ENCODE results near the gene GPR61.

The GPR61 gene

DNA sequence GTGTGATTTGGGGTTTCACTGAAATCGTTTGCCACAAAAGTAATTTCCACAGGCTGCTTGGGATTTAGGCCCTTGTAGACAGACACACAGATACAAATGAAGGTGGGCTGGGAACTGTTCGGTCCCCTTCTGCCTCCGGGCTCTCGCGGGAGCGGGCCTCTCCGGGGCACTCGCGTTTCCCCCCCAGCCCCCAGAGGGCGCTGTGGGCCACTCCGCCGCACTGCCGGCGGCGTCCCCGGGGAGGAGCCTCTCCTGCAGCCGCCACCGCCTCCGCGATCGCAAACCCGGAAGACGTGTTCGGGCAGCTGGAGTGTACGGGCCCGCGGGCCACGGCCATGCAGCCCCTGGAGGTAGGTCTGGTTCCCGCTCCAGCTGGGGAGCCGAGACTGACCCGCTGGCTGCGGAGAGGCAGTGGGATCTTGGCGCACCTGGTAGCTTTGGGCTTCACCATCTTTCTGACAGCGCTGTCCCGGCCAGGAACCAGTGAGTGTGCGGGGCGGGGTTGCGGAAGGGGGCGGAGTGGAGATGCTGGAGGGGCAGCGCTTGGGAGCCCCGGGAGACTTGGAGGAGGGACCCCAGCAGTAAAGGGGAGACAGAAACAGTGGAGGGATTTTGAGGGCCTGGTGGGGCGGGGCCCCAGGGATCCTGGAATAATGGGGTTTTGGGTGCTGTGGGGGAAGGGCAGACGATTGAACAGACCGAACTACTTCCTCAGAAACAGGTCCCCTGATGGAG lies 45.7 kb upstream of the GPR61 start, which contains the start of gene CYB561D1:
TSS of gene CYB561D1 (plus strand) at position 290 of the 735 bp plus-strand sequence. CDS start at position 336, 46 bp downstream.
- H4K20me1 ChIP-seq (ENCODE audit: insufficient read depth, low read length): no peaks in the 10 kb centered on the region
- H3K4me1 ChIP-seq (ENCODE audit: insufficient read depth, low read length, severe bottlenecking): peaks cover 17% of the 10 kb centered on the region
- no peaks in the 10 kb centered on the region for H3F3A ChIP-seq (ENCODE audit: insufficient read depth, low read length)
- peaks cover 10% of the 10 kb centered on the region; the same call in 1 of the 2 replicates for H3K36me3 ChIP-seq (ENCODE audit: insufficient read depth, low read length)
- H3K79me2 ChIP-seq (ENCODE audit: insufficient read depth, low read length): no peaks in the 10 kb centered on the region
- peak; percentile 89 for TF ChIP-seq CTCF (IDR thresholded peaks at IDR 0.05; ENCODE audit: low read length)
- no peak for TF ChIP-seq EZH2 (IDR thresholded peaks at IDR 0.05; ENCODE audit: borderline replicate concordance, low read length)
- peak within 1 kb of the TSS; percentile 68 for H3K9ac ChIP-seq (ENCODE audit: low read length)
- H3K9me3 ChIP-seq (ENCODE audit: low read length): no peaks in the 10 kb centered on the region
- no peak within 1 kb of the TSS for H2AFZ ChIP-seq (ENCODE audit: low read length)
- H3K27me3 ChIP-seq (ENCODE audit: insufficient read depth, low read length): no peaks in the 10 kb centered on the region
- no peaks in the 10 kb centered on the region for H3K9me2 ChIP-seq (ENCODE audit: low read depth, low read length)
- peak within 1 kb of the TSS; percentile 60 for H3K27ac ChIP-seq (ENCODE audit: low read depth, low read length, poor library complexity, severe bottlenecking)
- H3K4me2 ChIP-seq (ENCODE audit: low read length): peak within 1 kb of the TSS; percentile 68
- H3K4me3 ChIP-seq (ENCODE audit: low read depth, low read length, poor library complexity, severe bottlenecking): peak within 1 kb of the TSS; percentile 76

DNA sequence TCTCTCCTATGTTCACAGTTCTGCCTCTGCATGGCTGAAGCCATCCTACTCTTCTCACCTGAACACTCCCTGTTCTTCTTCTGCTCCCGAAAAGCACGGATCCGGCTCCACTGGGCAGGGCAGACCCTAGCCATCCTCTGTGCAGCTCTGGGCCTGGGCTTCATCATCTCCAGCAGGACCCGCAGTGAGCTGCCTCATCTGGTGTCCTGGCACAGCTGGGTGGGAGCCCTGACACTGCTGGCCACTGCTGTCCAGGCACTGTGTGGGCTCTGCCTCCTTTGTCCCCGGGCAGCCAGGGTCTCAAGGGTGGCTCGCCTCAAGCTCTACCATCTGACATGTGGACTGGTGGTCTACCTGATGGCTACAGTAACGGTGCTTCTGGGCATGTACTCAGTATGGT lies 43.9 kb upstream of the GPR61 start:
- TF ChIP-seq CTCF (IDR thresholded peaks at IDR 0.05; ENCODE audit: low read length): no peak
- no peak for TF ChIP-seq EZH2 (IDR thresholded peaks at IDR 0.05; ENCODE audit: borderline replicate concordance, low read length)
- no peak overlapping the region for H2AFZ ChIP-seq (ENCODE audit: low read length)
- no peak overlapping the region for H3K27ac ChIP-seq (ENCODE audit: low read depth, low read length, poor library complexity, severe bottlenecking)
- H4K20me1 ChIP-seq (ENCODE audit: insufficient read depth, low read length): no peaks in the 10 kb centered on the region
- no peaks in the 10 kb centered on the region for H3K79me2 ChIP-seq (ENCODE audit: insufficient read depth, low read length)
- no peaks in the 10 kb centered on the region for H3K9me3 ChIP-seq (ENCODE audit: low read length)
- no peak overlapping the region for H3K9ac ChIP-seq (ENCODE audit: low read length)
- peaks cover 17% of the 10 kb centered on the region for H3K4me1 ChIP-seq (ENCODE audit: insufficient read depth, low read length, severe bottlenecking)
- H3K36me3 ChIP-seq (ENCODE audit: insufficient read depth, low read length): peaks cover 17% of the 10 kb centered on the region; the same call in 1 of the 2 replicates
- no peak overlapping the region for H3K4me2 ChIP-seq (ENCODE audit: low read length)
- no peaks in the 10 kb centered on the region for H3F3A ChIP-seq (ENCODE audit: insufficient read depth, low read length)
- no peak overlapping the region for H3K4me3 ChIP-seq (ENCODE audit: low read depth, low read length, poor library complexity, severe bottlenecking)
- no peaks in the 10 kb centered on the region for H3K27me3 ChIP-seq (ENCODE audit: insufficient read depth, low read length)
- H3K9me2 ChIP-seq (ENCODE audit: low read depth, low read length): no peaks in the 10 kb centered on the region

DNA sequence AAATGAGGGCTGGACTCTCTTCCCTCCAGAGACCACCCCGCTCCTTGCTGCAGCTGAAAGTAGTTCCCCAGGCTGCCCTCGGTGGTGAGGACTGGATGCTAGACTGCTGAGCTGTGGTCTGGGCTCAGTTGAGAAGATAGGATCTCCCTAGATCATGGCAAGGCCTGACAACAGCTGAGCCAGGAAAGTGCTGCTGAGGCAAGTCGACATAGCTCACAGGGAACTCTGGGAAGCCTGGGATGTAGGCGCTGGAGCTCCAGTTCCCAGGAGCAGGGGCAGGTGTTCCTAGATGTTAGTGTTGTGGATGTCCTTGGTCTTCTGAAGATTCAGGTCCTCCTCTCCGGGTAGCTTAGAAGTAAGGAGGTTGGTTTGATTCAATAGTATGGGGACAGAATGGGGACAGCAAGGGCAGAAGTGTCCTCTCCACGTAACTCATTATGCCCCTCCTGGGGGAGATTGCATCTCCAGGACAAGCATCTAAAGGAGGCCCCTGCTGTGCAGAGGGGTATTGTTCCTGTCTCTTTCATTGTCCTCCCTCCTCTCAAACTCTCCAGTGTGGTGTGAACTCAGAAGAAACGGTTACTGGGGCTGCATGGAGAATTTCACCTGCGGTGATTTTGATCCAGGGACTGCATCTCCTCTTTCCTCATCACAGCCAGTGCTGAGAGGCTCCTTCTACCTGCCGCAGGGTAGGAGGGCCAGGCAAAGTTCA lies 42.1 kb upstream of the GPR61 start:
- Histone ChIP-seq H2AFZ (ENCODE audit: low read length) (no peak overlapping the region), H3K27me3 (ENCODE audit: insufficient read depth, low read length) (no peaks in the 10 kb centered on the region), H3K27ac (ENCODE audit: low read depth, low read length, poor library complexity, severe bottlenecking) (no peak overlapping the region), H3K9ac (ENCODE audit: low read length) (no peak overlapping the region), H4K20me1 (ENCODE audit: insufficient read depth, low read length) (no peaks in the 10 kb centered on the region), H3K4me2 (ENCODE audit: low read length) (no peak overlapping the region), H3F3A (ENCODE audit: insufficient read depth, low read length) (no peaks in the 10 kb centered on the region), H3K9me3 (ENCODE audit: low read length) (no peaks in the 10 kb centered on the region), H3K4me3 (ENCODE audit: low read depth, low read length, poor library complexity, severe bottlenecking) (no peak overlapping the region), H3K36me3 (ENCODE audit: insufficient read depth, low read length) (peaks cover 17% of the 10 kb centered on the region; the same call in 1 of the 2 replicates), H3K79me2 (ENCODE audit: insufficient read depth, low read length) (no peaks in the 10 kb centered on the region), H3K9me2 (ENCODE audit: low read depth, low read length) (no peaks in the 10 kb centered on the region), H3K4me1 (ENCODE audit: insufficient read depth, low read length, severe bottlenecking) (peaks cover 24% of the 10 kb centered on the region)
- TF ChIP-seq EZH2 (IDR thresholded peaks at IDR 0.05; ENCODE audit: borderline replicate concordance, low read length) (no peak), CTCF (IDR thresholded peaks at IDR 0.05; ENCODE audit: low read length) (no peak)
